Measurements from ENCODE around the gene ARHGAP20. TPM values are rescaled to one million over a fixed set of nuclear protein-coding genes. Genes with fewer than 3 reads are reported as not detected.

The ARHGAP20 gene
- total and polyA plus RNA-seq, 2 of the 8 experiments (the other 6 are each of a cell fraction or from before 2014, with no cell fraction given), result 0.05 to 0.28 TPM

DNA sequence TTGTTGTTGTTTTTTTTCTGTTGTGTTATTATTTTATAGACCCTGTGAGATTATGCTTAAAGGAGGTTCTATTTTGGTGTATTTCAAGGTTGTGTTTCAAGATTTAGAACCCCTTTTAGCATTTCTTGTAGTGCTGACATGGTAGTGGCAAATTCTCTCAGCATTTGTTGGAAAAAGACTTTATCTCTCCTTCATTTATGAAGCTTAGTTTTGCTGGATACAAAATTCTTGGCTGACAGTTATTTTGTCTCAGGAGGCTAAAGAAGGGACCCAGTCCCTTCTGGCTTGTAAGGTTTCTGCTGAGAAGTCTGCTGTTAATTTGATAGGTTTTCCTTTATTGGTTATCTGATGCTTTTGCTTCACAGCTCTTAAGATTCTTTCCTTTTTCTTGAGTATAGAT lies 40.7 kb upstream of the ARHGAP20 start:
- H3K4me3 ChIP-seq (ENCODE audit: extremely low read depth in 1 of 4, insufficient read depth in 2 of 4, low read depth in 3 of 4, low read length in 4 of 4), result no peak overlapping the region
- no peak overlapping the region for H3K9ac ChIP-seq (replicated peaks in 1 of 4; ENCODE audit: extremely low read depth in 1 of 4, low read depth in 3 of 4, low read length in 3 of 4)
- no peak overlapping the region for H4K91ac ChIP-seq (replicated peaks; ENCODE audit: insufficient read length, low read length)
- H3K36me3 ChIP-seq (ENCODE audit: control insufficient read depth in 2 of 4, insufficient read depth in 4 of 4, low read length in 3 of 4), result no peaks in the 10 kb centered on the region
- H3K4ac ChIP-seq (replicated peaks; ENCODE audit: insufficient read length, low read depth, low read length), result no peak overlapping the region
- ChIA-PET CTCF (ENCODE audit: partially characterized antibody) (interaction anchor here (0.6 kb wide), 1 partner anchor 240 kb away, joined by 3 read pairs; no protein-coding TSS in a partner anchor), POLR2A (ENCODE audit: partially characterized antibody) (no interaction called here)
- no peaks in the 10 kb centered on the region for H3K27me3 ChIP-seq (replicated peaks in 1 of 4; ENCODE audit: control insufficient read depth in 3 of 4, extremely low read depth in 1 of 4, insufficient read depth in 3 of 4, low read length in 3 of 4)
- H2BK12ac ChIP-seq (ENCODE audit: low read depth, low read length), result no peak overlapping the region
- no peak overlapping the region for H4K5ac ChIP-seq (ENCODE audit: insufficient read length, low read depth, low read length)
- H2AK5ac ChIP-seq (ENCODE audit: low read depth, low read length), result no peak overlapping the region
- no peak overlapping the region for H2BK5ac ChIP-seq (ENCODE audit: low read depth, low read length)
- H2BK20ac ChIP-seq (ENCODE audit: low read length), result no peak overlapping the region
- no peak overlapping the region for H3K18ac ChIP-seq (ENCODE audit: extremely low read depth, low read length)
- H3K56ac ChIP-seq (replicated peaks; ENCODE audit: insufficient read length, low read depth, low read length), result no peak overlapping the region
- no peaks in the 10 kb centered on the region for H3K9me3 ChIP-seq (ENCODE audit: insufficient read depth in 2 of 2, low read depth in 1 of 2, low read length in 1 of 2)
- TF ChIP-seq CBX8 (IDR thresholded peaks at IDR 0.05; ENCODE audit: borderline replicate concordance, low read depth, low read length), result no peak
- H4K8ac ChIP-seq (ENCODE audit: extremely low read depth, insufficient read depth, low read length), result no peak overlapping the region
- H2AFZ ChIP-seq (ENCODE audit: low read length), result no peak overlapping the region
- no peak overlapping the region for H2BK15ac ChIP-seq (ENCODE audit: low read length)
- DNase-seq (ENCODE audit: low read depth in 1 of 2, low spot score in 2 of 2), result no peak
- H2BK120ac ChIP-seq (replicated peaks; ENCODE audit: low read depth, low read length), result no peak overlapping the region
- FAIRE-seq, result no peak
- no peak overlapping the region for H3K14ac ChIP-seq (ENCODE audit: insufficient read length)
- no peaks in the 10 kb centered on the region for H3K79me1 ChIP-seq (ENCODE audit: low read depth, low read length)
- no peaks in the 10 kb centered on the region for H3K4me1 ChIP-seq (replicated peaks in 1 of 4; ENCODE audit: control insufficient read depth in 3 of 4, insufficient read depth in 4 of 4, low read length in 3 of 4)
- no peak overlapping the region for H3K27ac ChIP-seq (ENCODE audit: low read depth, low read length)
- no peak overlapping the region for H3K4me2 ChIP-seq (ENCODE audit: insufficient read depth in 1 of 2, low read depth in 2 of 2, low read length in 2 of 2)
- H3K79me2 ChIP-seq (ENCODE audit: control insufficient read depth in 1 of 2, insufficient read depth in 2 of 2, low read length in 2 of 2), result no peaks in the 10 kb centered on the region
- H4K20me1 ChIP-seq (replicated peaks in 1 of 2; ENCODE audit: control insufficient read depth in 1 of 2, insufficient read depth in 2 of 2, low read length in 2 of 2), result no peaks in the 10 kb centered on the region
- no peak overlapping the region for H3K23ac ChIP-seq (ENCODE audit: insufficient read length)
- H3K23me2 ChIP-seq (ENCODE audit: low read depth, low read length), result no peaks in the 10 kb centered on the region

All from H1 (cell line).